G401 (cell line): ENCODE results near the gene FLT3. TPM values are rescaled to one million over a fixed set of nuclear protein-coding genes. Genes with fewer than 3 reads are reported as not detected.
A peak's percentile ranks its signal among the peaks of the same experiment; 100 is the strongest.
"Not testable (repeated sequence)": the region's sequence is repeated elsewhere in the genome, so short reads cannot be mapped to it uniquely, and the experiment has no call there.

ENCODE experiments used
- DNase-seq: peaks from one replicate; pipeline ENCODE4 v3.0.0-alpha.2; 2015; ENCODE audit warnings: low spot score
- in situ Hi-C: cut with HindIII; loops from 2 replicates; pipeline ENCODE4 v1.10.0; 2016; ENCODE audit warnings: low sequenced_read_pairs, mixed read lengths
- total RNA-seq: library from RNA; depleted of rRNA; stranded (reverse); fragments of >200 nt; shearing (Covaris generic); gene quantifications from 2 replicates; pipeline ENCODE4 v1.2.3, GENCODE V29; 2014

FLT3 gene
- total RNA-seq, 1 experiment from 2014 or later, result not detected

GRCh38 chr13:27966641-27967202 is 133.7 kb downstream of the FLT3 start:
- in situ Hi-C loops, result no loop called here
- no peak for DNase-seq

GRCh38 chr13:27965740-27966640 is 134.4 kb downstream of the FLT3 start:
- DNase-seq, result no peak
- in situ Hi-C loops, result no loop called here

GRCh38 chr13:27965343-27965739 is 135.0 kb downstream of the FLT3 start:
- in situ Hi-C loops, result no loop called here
- no peak for DNase-seq

- DNase-seq, result no peak
- in situ Hi-C loops, result no loop called here
These were observed 135.5 kb downstream of the FLT3 start for GRCh38 chr13:27964741-27965323.

GRCh38 chr13:27964206-27964605 is 136.2 kb downstream of the FLT3 start:
- in situ Hi-C loops, DNase-seq: not testable (repeated sequence)

- in situ Hi-C loops, result no loop called here
- DNase-seq, result no peak
These were observed 136.9 kb downstream of the FLT3 start for GRCh38 chr13:27963491-27963890.

GRCh38 chr13:27962982-27963381 is 137.4 kb downstream of the FLT3 start:
- in situ Hi-C loops, result no loop called here
- no peak for DNase-seq

GRCh38 chr13:27962128-27962841 is 138.1 kb downstream of the FLT3 start:
- DNase-seq, result no peak
- in situ Hi-C loops, result no loop called here

GRCh38 chr13:27961227-27962085 is 138.9 kb downstream of the FLT3 start:
- DNase-seq, result no peak
- in situ Hi-C loops, result no loop called here

GRCh38 chr13:27960362-27961226 is 139.8 kb downstream of the FLT3 start:
- no peak for DNase-seq
- in situ Hi-C loops, result no loop called here

- in situ Hi-C loops, result no loop called here
- DNase-seq, result no peak
These were observed 140.4 kb downstream of the FLT3 start for GRCh38 chr13:27959976-27960361.

GRCh38 chr13:27956576-27957300 is 143.6 kb downstream of the FLT3 start:
- no peak for DNase-seq
- in situ Hi-C loops, result no loop called here

GRCh38 chr13:27955014-27955591 is 145.3 kb downstream of the FLT3 start:
- in situ Hi-C loops, result no loop called here
- no peak for DNase-seq

GRCh38 chr13:27954406-27954851 is 145.9 kb downstream of the FLT3 start:
- in situ Hi-C loops, result no loop called here
- DNase-seq, result no peak

- in situ Hi-C loops, result no loop called here
- DNase-seq, result peak; percentile 39
These were observed 146.5 kb downstream of the FLT3 start for GRCh38 chr13:27953676-27954405.
